Measurements from ENCODE around the gene HDAC1. TPM values are rescaled to one million over a fixed set of nuclear protein-coding genes. Genes with fewer than 3 reads are reported as not detected.

Gene HDAC1
- total and polyA plus RNA-seq, 4 experiments from 2014 or later, result 169 to 190 (median 180) TPM

DNA sequence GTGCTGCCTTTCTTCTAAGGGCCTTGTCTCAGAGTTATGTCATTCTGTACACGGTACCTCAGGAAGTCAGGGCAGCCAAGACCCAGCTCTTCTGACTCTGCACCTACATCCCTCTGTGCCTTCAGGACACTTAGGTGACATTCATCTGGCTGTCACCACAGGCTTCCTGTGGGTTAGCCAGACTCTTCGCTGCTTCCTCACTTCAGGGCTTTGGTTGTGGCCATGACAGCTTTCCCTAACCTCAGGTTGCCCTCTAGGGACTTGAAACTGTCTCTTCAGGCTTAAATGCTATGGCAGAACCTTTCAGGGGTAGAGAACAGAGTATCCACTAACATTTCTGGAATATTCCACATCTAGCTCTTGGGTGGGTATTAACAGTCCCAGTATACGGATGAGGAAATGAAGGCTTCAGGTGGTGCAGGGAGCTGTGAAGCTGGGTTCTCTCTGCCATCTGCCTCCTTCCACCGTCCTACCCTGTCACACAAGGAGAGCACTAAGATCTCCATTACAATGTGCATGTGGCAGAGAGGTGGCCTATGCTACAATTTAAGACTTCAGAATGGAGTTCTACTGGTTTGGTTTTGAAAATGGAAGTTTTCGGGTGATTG, 80.4 kb downstream of the HDAC1 start:
- ChIA-PET CTCF (ENCODE audit: partially characterized antibody) (interaction anchor here (0.7 to 5.0 kb wide), 25 partner anchors 9 to 217 kb away, joined by 3 to 87 read pairs (median 4); partner anchors contain the start of genes BSDC1, CCDC28B, FAM167B and MARCKSL1), POLR2A (ENCODE audit: partially characterized antibody) (interaction anchor here (0.9 to 2.5 kb wide), 22 partner anchors 13 to 264 kb away, joined by 3 to 26 read pairs (median 4); partner anchors contain the start of genes BSDC1, CCDC28B, KPNA6 and MARCKSL1)
- H3K4me1 Mint-ChIP-seq, result peaks cover 13 to 22% (median 20%) of the 10 kb centered on the region in 4 donors
- no peaks in the 10 kb centered on the region for H3K27me3 ChIP-seq (ENCODE audit: insufficient read depth, low read length)
- peak overlapping the region in 6 of 7 donors; percentile 10 to 80 (median 47) for H3K27ac Mint-ChIP-seq
- H3K36me3 ChIP-seq (ENCODE audit: insufficient read depth, low read length), result peaks cover 55% of the 10 kb centered on the region
- no peaks in the 10 kb centered on the region for H3K9me3 Mint-ChIP-seq
- no peak overlapping the region for H3K4me3 ChIP-seq (ENCODE audit: low read length in 2 of 2)
- peak; percentile 74 to 86 (median 77) for DNase-seq
- H3K4me3 Mint-ChIP-seq, result peak overlapping the region in 4 of 8 donors; percentile 5 to 36 (median 16)
- H3K27me3 Mint-ChIP-seq, result no peaks in the 10 kb centered on the region
- H3K36me3 Mint-ChIP-seq, result peaks cover 14 to 64% of the 10 kb centered on the region in 2 donors
- intact Hi-C loops (cut with micrococcal nuclease), result loop anchor here (1.0 to 5.0 kb wide), 4 partner anchors 37 to 157 kb away; partner anchors contain the start of gene HDAC1
- no peaks in the 10 kb centered on the region for H3K9me3 ChIP-seq (ENCODE audit: control insufficient read depth in 1 of 2, low read length in 2 of 2)
- peaks cover 15% of the 10 kb centered on the region for H3K4me1 ChIP-seq (ENCODE audit: insufficient read depth, low read length)
- H3K27ac ChIP-seq (ENCODE audit: low read depth, low read length), result no peak overlapping the region

DNA sequence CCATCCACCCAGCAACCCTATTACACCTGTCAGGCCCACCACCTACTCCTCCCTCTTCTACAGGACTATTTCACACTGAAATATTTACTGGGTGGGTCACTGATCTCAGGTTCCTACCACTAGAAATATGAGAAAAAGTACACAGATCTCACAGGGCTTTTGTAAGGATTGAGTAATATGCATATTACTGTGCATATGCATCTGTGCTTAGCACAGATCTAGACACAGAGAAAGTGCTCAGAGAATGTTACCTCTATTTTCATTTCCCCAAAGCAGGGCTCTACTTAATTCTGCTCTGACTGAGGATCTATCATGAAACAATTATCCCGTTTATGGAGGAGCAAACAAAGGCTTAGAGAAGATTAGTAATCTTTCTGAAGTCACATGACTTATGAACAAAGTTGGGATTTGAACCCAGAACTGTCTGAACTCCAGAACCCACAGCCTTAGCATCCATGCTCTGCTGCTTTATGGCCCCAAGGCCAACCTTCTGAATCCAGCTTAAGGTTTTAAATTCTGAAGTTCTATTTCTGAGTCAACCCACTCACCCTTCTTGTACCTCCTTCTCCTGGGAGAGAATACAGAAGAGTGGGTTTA, 82.2 kb downstream of the HDAC1 start:
- no peak for DNase-seq
- no peaks in the 10 kb centered on the region for H3K27me3 ChIP-seq (ENCODE audit: insufficient read depth, low read length)
- no peaks in the 10 kb centered on the region for H3K9me3 Mint-ChIP-seq
- no peaks in the 10 kb centered on the region for H3K9me3 ChIP-seq (ENCODE audit: control insufficient read depth in 1 of 2, low read length in 2 of 2)
- no peak overlapping the region for H3K27ac ChIP-seq (ENCODE audit: low read depth, low read length)
- H3K4me1 Mint-ChIP-seq, result peaks cover 13 to 22% (median 20%) of the 10 kb centered on the region in 4 donors
- H3K27ac Mint-ChIP-seq, result no peak overlapping the region
- POLR2A ChIA-PET (ENCODE audit: partially characterized antibody), result no interaction called here
- no peak overlapping the region for H3K4me3 ChIP-seq (ENCODE audit: low read length in 2 of 2)
- peaks cover 30 to 68% of the 10 kb centered on the region in 2 donors for H3K36me3 Mint-ChIP-seq
- intact Hi-C loops (cut with micrococcal nuclease), result loop anchor here (5.0 kb wide), 1 partner anchor 82 kb away; the partner anchor contains the start of gene HDAC1
- peaks cover 57% of the 10 kb centered on the region for H3K36me3 ChIP-seq (ENCODE audit: insufficient read depth, low read length)
- H3K4me3 Mint-ChIP-seq, result no peak overlapping the region
- H3K4me1 ChIP-seq (ENCODE audit: insufficient read depth, low read length), result peaks cover 15% of the 10 kb centered on the region
- CTCF ChIA-PET (ENCODE audit: partially characterized antibody), result interaction anchor here (1.1 to 2.1 kb wide), 2 partner anchors 14 to 173 kb away, joined by 3 to 7 read pairs; no protein-coding TSS in a partner anchor
- H3K27me3 Mint-ChIP-seq, result no peaks in the 10 kb centered on the region

DNA sequence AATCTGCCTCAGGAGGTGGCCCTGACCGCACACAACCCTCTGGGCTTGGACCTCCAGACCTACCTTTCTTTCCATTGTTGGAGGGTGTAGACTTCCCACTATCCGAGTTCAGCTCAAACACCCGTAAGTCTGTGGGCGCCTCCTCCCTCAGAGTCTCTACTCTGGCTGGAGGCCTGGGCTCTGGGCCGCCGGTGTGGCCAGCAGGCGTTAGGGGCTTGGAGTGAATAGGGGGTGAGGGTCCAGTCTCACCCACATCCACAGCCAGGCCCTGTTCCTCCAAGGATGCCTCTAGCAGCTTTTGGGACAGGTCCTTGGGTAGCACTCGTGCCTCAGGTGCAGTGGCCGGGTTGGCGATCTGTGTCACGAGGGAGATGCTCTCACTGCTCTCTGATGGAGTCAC, 84.3 kb downstream of the HDAC1 start:
- Histone ChIP-seq H3K27me3 (ENCODE audit: insufficient read depth, low read length) (no peaks in the 10 kb centered on the region), H3K27ac (ENCODE audit: low read depth, low read length) (no peak overlapping the region), H3K4me3 (ENCODE audit: low read length in 2 of 2) (no peak overlapping the region), H3K36me3 (ENCODE audit: insufficient read depth, low read length) (peaks cover 76% of the 10 kb centered on the region), H3K4me1 (ENCODE audit: insufficient read depth, low read length) (peaks cover 15% of the 10 kb centered on the region), H3K9me3 (ENCODE audit: control insufficient read depth in 1 of 2, low read length in 2 of 2) (no peaks in the 10 kb centered on the region)
- H3K36me3 Mint-ChIP-seq, result peaks cover 41 to 82% of the 10 kb centered on the region in 2 donors
- no peaks in the 10 kb centered on the region for H3K27me3 Mint-ChIP-seq
- H3K9me3 Mint-ChIP-seq, result no peaks in the 10 kb centered on the region
- peak overlapping the region in 1 of 7 donors; percentile 11 for H3K27ac Mint-ChIP-seq
- ChIA-PET CTCF (ENCODE audit: partially characterized antibody) (interaction anchor here (0.6 to 2.1 kb wide), 4 partner anchors 11 to 506 kb away, joined by 3 to 14 read pairs (median 5); no protein-coding TSS in a partner anchor), POLR2A (ENCODE audit: partially characterized antibody) (interaction anchor here (1.4 to 1.9 kb wide), 2 partner anchors 18 to 85 kb away, joined by 3 to 4 read pairs; partner anchors contain the start of gene BSDC1)
- intact Hi-C loops (cut with micrococcal nuclease), result no loop called here
- peaks cover 13 to 22% (median 19%) of the 10 kb centered on the region in 4 donors for H3K4me1 Mint-ChIP-seq
- no peak overlapping the region for H3K4me3 Mint-ChIP-seq
- DNase-seq, result no peak

DNA sequence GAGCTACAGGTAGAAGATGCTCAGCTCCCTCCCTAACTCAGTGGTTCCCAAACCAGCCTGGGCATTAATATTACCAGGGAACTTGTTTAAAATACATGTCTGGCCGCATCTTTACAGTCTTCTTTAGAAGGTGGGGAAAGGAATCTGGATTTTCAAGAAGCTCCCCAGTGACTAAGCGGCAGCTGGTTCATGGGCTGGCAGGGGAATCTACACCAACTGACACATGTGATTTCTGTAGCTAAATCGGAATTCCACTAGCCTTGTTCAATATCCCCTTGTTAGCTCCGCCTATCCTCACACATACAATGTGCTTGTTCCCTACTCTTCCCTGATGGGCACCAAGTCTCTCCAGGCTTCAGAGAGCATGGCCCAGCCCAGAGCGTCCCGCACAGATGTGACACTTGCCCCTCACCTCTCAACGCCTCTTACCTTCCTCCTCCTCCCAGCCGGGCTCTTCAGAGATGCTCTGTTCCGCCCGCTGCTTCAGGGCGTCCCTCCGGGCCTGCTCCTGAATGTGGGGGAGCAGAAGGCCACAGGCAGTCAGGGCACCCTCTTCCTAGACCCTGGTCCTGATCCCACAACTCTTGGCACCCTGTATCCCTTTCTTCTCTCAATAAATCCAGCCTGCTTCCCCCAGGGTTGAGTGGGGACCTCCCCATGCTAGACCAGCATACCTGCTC, 85.8 kb downstream of the HDAC1 start:
- H3K27ac ChIP-seq (ENCODE audit: low read depth, low read length), result no peak overlapping the region
- H3K9me3 ChIP-seq (ENCODE audit: control insufficient read depth in 1 of 2, low read length in 2 of 2), result no peaks in the 10 kb centered on the region
- H3K36me3 ChIP-seq (ENCODE audit: insufficient read depth, low read length), result peaks cover 90% of the 10 kb centered on the region
- no peaks in the 10 kb centered on the region for H3K9me3 Mint-ChIP-seq
- ChIA-PET CTCF (ENCODE audit: partially characterized antibody) (interaction anchor here (1.6 to 2.1 kb wide), 2 partner anchors 129 to 162 kb away, joined by 6 to 14 read pairs; no protein-coding TSS in a partner anchor), POLR2A (ENCODE audit: partially characterized antibody) (interaction anchor here (1.4 to 1.9 kb wide), 2 partner anchors 17 to 86 kb away, joined by 3 to 4 read pairs; partner anchors contain the start of gene BSDC1)
- H3K27ac Mint-ChIP-seq, result peak overlapping the region in 2 of 7 donors; percentile 13 to 53
- no peak overlapping the region for H3K4me3 ChIP-seq (ENCODE audit: low read length in 2 of 2)
- H3K4me1 Mint-ChIP-seq, result peaks cover 1 to 8% (median 7%) of the 10 kb centered on the region in 4 donors
- no peaks in the 10 kb centered on the region for H3K27me3 Mint-ChIP-seq
- intact Hi-C loops (cut with micrococcal nuclease), result no loop called here
- H3K4me3 Mint-ChIP-seq, result no peak overlapping the region
- no peaks in the 10 kb centered on the region for H3K27me3 ChIP-seq (ENCODE audit: insufficient read depth, low read length)
- DNase-seq, result no peak
- peaks cover 41 to 82% of the 10 kb centered on the region in 2 donors for H3K36me3 Mint-ChIP-seq
- H3K4me1 ChIP-seq (ENCODE audit: insufficient read depth, low read length), result peaks cover 2% of the 10 kb centered on the region

DNA sequence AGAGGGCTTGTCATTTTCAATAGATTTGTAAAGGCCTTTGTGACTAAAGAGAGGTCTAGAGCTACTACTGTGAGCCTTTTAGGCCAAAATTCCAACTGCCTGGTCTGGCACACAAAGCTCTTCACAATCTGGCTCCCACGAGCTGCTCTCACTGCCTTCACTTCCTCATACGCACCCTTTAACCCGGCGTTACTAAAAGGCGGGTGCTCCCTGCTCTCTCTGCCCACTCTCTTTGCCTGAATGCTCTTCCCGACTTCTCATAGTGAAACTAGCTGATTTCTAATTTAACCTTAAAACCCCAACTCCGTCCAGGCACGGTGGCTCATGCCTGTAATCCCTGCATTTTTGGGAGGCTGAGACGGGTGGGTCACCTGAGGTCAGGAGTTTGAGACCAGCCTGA, 88.2 kb downstream of the HDAC1 start:
- no peaks in the 10 kb centered on the region for H3K27me3 Mint-ChIP-seq
- peaks cover 89% of the 10 kb centered on the region for H3K36me3 ChIP-seq (ENCODE audit: insufficient read depth, low read length)
- H3K4me1 Mint-ChIP-seq, result no peaks in the 10 kb centered on the region
- no peak for DNase-seq
- H3K9me3 ChIP-seq (ENCODE audit: control insufficient read depth in 1 of 2, low read length in 2 of 2), result no peaks in the 10 kb centered on the region
- CTCF ChIA-PET (ENCODE audit: partially characterized antibody), result interaction anchor here (0.9 kb wide), 1 partner anchor 33 kb away, joined by 3 read pairs; no protein-coding TSS in a partner anchor
- H3K4me1 ChIP-seq (ENCODE audit: insufficient read depth, low read length), result no peaks in the 10 kb centered on the region
- no peaks in the 10 kb centered on the region for H3K9me3 Mint-ChIP-seq
- peaks cover 56 to 87% of the 10 kb centered on the region in 2 donors for H3K36me3 Mint-ChIP-seq
- H3K27ac ChIP-seq (ENCODE audit: low read depth, low read length), result no peak overlapping the region
- no peaks in the 10 kb centered on the region for H3K27me3 ChIP-seq (ENCODE audit: insufficient read depth, low read length)
- no peak overlapping the region for H3K4me3 ChIP-seq (ENCODE audit: low read length in 2 of 2)
- peak overlapping the region in 2 of 7 donors; percentile 29 to 72 for H3K27ac Mint-ChIP-seq
- no peak overlapping the region for H3K4me3 Mint-ChIP-seq
- POLR2A ChIA-PET (ENCODE audit: partially characterized antibody), result no interaction called here
- intact Hi-C loops (cut with micrococcal nuclease), result no loop called here
